Mucosa of descending colon (tissue), 3 donors: ENCODE data around the gene CLTB. TPM values are rescaled to one million over a fixed set of nuclear protein-coding genes. Genes with fewer than 3 reads are reported as not detected.

Experiments used
- ATAC-seq: fragments of 200-7000 bp; cut with Tn5 transposase; one replicate; pipeline ENCODE4 v1.9.1; 2020; ENCODE audit warnings: mild to moderate bottlenecking, moderate library complexity
- DNase-seq, 3 donors: peaks; one replicate each; pipeline ENCODE4 v3.0.0-alpha.2; 2020
- H3K36me3 ChIP-seq: fragments of 200-600 bp; one replicate; pipeline ENCODE4 v1.8.0; 2021; ENCODE audit warnings: low read depth, mild to moderate bottlenecking
- H3K4me1 ChIP-seq: fragments of 200-600 bp; one replicate; pipeline ENCODE4 v1.8.0; 2021; ENCODE audit warnings: low read depth, mild to moderate bottlenecking
- H3K4me3 ChIP-seq: fragments of 200-600 bp; one replicate; pipeline ENCODE4 v1.8.0; 2021; ENCODE audit warnings: mild to moderate bottlenecking
- H3K9me3 ChIP-seq: fragments of 200-600 bp; one replicate; pipeline ENCODE4 v1.8.0; 2021; ENCODE audit warnings: mild to moderate bottlenecking
- CTCF ChIP-seq: fragments of 200-600 bp; IDR thresholded peaks from one replicate; pipeline ENCODE4 v1.8.0; 2022; ENCODE audit warnings: antibody characterized with exemption, mild to moderate bottlenecking
- intact Hi-C, 2 donors: fragments of 100-400 bp; cut with DNase I in 1 of 2; cut with micrococcal nuclease in 1 of 2; formaldehyde crosslinking; loops; one replicate each; pipeline versions ENCODE4 v1.11.0 to v1.11.1; 2022; cut with DNase I, micrococcal nuclease
- total RNA-seq, 3 donors: library from RNA; stranded (reverse); fragmentation: NEBNext Ultra II Directional in 2 of 3; extraction: Animal tissue kit (Norgen Biotek cat#: 25700) in 2 of 3; gene quantifications; one replicate each; pipeline versions ENCODE4 v1.2.1 to v1.2.4, GENCODE V29; 2021 to 2023
- donor health status: DM: no; HTN: no; CAD: no; lungs with moderate emphysema.
- donor health status: DM: no; HTN: no; CAD: no.
- donor health status: DM: no; HTN: yes; CAD: no.

Gene CLTB
- total RNA-seq, 3 donors from 2014 or later: 144 to 234 (median 199) TPM

GRCh38 chr5:176359658-176360057 lies 56.7 kb downstream of the CLTB start:
- intact Hi-C loops: no loop called here
- H3K4me3 ChIP-seq: no peak overlapping the region
- no peak for ATAC-seq
- DNase-seq: no peak
- no peak for TF ChIP-seq CTCF
- peaks cover 8% of the 10 kb centered on the region for H3K4me1 ChIP-seq
- H3K9me3 ChIP-seq: no peaks in the 10 kb centered on the region
- H3K36me3 ChIP-seq: no peaks in the 10 kb centered on the region

GRCh38 chr5:176356179-176356566 lies 60.2 kb downstream of the CLTB start:
- no peak overlapping the region for H3K4me3 ChIP-seq
- H3K9me3 ChIP-seq: no peaks in the 10 kb centered on the region
- intact Hi-C loops: no loop called here
- H3K36me3 ChIP-seq: no peaks in the 10 kb centered on the region
- no peak for DNase-seq
- no peak for TF ChIP-seq CTCF
- no peak for ATAC-seq
- peaks cover 8% of the 10 kb centered on the region for H3K4me1 ChIP-seq

GRCh38 chr5:176355400-176356178 lies 60.8 kb downstream of the CLTB start:
- H3K4me1 ChIP-seq: peaks cover 7% of the 10 kb centered on the region
- no peaks in the 10 kb centered on the region for H3K36me3 ChIP-seq
- H3K9me3 ChIP-seq: no peaks in the 10 kb centered on the region
- no peak for ATAC-seq
- no peak overlapping the region for H3K4me3 ChIP-seq
- intact Hi-C loops: no loop called here
- TF ChIP-seq CTCF: no peak
- no peak for DNase-seq

- DNase-seq: no peak
- Histone ChIP-seq H3K9me3 (no peaks in the 10 kb centered on the region), H3K36me3 (peaks cover 3% of the 10 kb centered on the region), H3K4me3 (no peak overlapping the region), H3K4me1 (no peaks in the 10 kb centered on the region)
- no peak for TF ChIP-seq CTCF
- ATAC-seq: no peak
- intact Hi-C loops: no loop called here
These were observed 62.8 kb downstream of the CLTB start for GRCh38 chr5:176353533-176353932.

GRCh38 chr5:176352116-176352878 lies 64.0 kb downstream of the CLTB start:
- ATAC-seq (no peak), DNase-seq (no peak)
- H3K4me1 ChIP-seq: no peaks in the 10 kb centered on the region
- peaks cover 6% of the 10 kb centered on the region for H3K36me3 ChIP-seq
- TF ChIP-seq CTCF: no peak
- no peaks in the 10 kb centered on the region for H3K9me3 ChIP-seq
- intact Hi-C loops: no loop called here
- no peak overlapping the region for H3K4me3 ChIP-seq
